Fibroblast of skin of right biceps (primary cell): ENCODE data around the gene FAM171A2.
"Not testable (repeated sequence)": the region's sequence is repeated elsewhere in the genome, so short reads cannot be mapped to it uniquely, and the experiment has no call there.

ENCODE experiments used
- DNase-seq: peaks from one replicate; pipeline ENCODE4 v3.0.0-alpha.2; 2013

FAM171A2 gene

DNA sequence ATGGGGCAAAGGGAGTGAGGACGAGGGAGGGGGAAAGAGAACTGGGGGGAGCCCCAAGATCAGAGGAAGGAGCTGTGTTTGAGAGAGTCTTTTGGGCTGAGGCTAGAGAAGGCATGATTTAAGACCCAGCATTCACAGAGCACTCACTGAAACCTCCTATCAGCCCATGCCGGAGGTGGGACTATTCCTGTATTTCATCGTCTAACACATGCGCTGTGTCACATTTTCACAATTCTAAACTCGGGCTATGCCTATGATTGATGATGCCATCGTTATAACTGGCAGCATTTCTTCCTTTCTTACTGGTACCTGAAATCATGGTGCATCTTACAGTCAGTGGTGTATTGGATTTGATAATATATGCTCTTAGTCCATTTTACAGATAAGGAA lies 3.5 kb downstream of the FAM171A2 start:
- no peak for DNase-seq

DNA sequence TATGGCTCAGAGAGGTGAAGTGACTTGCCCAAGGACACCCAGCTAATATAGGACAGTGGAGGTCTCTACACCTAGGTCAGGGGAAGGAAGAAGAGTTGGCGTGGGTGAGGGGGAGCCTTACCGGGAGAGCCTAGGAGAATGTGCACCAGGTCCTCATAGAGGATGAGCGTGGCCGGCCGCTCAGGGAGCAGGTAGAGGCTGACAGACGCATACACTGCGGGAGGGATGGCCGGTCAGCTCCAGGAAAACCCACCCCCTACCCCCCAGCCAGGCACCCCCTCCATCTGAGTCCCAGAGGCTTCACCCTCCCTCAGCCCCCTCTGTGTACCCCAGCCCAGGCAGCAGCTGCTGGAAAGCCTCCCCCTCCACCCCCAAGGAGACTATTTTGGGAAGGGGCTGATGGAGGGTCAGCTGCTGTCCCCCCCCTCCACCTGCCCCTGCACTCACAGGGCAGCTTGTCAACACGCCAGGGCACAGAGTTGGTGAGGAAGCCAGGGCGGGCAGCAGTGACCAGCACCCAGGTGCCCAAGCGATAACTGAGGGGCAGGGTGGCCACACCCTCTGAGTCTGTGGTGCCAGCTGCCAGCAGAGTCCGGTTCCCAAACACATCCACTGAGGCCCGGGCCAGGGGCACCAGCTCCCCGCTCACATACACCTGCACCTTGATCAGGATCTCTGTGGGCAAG lies 4.1 kb downstream of the FAM171A2 start:
- DNase-seq = no peak

DNA sequence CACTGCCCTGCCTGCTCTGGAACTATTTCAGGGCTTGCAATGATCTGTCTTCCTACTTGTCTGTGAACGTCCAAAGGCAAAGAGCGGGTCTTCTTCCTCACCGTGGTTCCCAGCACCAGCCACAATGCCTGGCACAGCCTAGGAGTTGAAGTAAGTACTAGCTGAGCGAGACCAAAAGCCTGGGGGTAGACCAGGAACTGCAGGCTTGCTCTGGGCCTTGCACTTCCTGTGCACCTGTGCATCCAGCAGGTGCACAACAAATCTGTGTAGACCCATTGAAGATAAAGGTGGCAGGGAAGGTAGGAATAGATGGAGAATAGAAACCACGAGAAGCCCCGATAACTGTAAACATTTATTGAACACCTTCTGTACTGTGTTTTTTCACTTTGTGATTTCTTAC lies 4.6 kb downstream of the FAM171A2 start:
- DNase-seq = no peak

DNA sequence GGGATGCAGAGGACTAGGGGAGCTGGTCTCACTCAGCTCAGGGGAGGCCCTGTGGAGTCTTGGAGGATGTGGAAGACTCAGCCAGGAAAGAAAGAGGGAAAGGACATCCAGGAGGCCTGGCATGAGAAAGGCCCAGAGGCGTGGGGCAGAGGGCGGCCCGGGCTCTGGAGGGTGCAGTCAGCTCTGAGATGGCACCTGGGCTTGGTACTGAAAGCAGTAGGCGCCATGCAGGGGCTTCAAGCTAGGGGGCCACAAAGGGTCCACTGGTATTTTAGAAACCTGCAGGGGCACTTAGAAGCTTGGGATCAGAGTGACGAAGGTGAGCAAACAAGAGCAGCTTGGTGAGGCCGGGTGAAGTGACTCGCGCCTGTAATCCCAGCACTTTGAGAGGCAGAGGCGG lies 5.6 kb downstream of the FAM171A2 start:
- DNase-seq = no peak

DNA sequence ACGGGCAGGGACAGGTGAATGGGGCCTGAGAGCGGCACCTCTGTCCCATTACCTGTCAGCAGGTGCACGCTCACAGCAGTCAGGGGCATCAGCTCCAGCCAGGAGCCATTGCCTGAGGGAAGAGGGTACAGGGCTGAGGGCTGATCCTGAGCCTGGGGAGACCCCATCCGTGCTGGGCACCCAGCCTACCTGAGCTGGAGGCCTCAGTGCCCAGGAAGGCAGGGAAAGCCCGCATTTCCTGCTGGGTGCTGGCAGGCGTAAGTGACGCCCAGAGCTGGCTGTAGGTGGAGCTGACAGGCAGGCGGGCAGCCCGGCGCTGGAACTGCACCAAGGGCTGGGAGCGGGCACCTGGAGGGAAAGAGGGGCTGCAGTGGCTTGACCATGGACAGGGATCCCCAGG lies 7.4 kb downstream of the FAM171A2 start:
- DNase-seq = no peak

DNA sequence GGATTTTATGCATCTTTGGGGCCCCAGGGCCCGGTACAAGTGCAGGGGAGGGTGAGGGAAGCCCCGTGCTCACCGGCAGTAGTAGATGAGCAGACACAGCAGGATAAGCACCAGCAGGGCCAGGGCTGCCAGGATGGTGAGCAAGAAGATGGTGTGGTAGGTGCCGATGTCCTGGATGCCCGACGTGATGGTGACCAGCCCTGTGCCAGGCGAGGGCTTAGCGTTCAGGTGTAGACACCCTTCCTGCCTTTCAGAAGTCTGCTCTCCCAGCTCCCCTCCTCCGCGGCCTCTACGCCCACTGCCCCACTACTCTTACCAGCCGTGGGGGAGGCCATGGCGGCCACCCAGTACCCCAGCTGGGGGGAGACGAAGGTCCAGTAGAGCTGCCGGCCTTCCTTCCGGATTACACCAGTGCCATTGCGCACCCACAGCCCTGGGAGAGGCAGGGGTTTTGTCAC lies 8.0 kb downstream of the FAM171A2 start:
- no peak for DNase-seq

DNA sequence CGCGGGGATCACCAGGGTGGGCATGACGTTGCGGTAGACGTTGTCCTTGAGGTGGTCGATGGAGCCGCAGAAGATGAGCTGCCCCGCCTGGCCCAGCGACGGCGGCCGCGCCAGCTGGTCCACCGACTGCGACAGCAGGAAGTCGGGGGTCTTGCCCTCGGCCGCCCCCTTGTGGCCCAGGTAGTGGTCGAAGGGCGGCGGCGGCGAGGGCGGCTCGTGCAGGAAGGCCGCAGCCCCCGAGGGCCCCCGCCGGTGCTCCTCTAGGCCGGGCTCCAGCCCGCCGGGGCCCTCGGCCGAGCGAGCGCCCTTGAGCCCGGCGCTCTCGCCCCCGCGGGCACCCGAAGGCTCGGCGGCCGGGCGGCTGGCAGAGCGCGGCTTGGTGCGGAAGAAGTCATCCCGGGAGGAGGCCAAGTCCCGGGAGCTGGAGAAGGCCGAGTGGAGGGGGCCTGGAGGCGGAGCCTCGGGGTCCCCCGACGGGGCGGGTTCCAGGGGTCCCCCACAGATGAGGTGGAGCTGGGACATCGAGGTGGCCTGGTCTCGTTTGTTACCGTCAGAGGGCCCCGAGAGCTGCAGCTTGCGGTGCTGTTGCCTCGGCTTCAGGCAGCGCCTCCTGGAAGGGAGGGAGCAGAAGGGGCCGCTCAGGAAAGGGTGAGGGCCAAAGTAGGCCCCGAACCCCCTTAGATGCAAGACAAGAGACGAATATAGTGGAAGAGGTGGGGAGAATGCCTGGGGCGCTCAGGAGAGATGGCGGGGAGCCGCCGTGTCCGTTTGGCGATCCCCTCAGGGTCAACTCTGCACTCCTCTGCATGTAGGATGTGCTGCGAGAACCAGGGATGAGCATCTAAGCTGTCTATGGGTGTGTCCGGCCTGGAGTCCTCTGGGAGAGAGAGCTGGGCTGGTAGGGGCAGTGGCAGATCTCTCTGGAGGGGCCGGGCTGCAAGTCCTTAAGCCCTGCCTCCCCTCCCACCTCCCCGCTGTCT lies 8.8 kb downstream of the FAM171A2 start:
- no peak for DNase-seq

DNA sequence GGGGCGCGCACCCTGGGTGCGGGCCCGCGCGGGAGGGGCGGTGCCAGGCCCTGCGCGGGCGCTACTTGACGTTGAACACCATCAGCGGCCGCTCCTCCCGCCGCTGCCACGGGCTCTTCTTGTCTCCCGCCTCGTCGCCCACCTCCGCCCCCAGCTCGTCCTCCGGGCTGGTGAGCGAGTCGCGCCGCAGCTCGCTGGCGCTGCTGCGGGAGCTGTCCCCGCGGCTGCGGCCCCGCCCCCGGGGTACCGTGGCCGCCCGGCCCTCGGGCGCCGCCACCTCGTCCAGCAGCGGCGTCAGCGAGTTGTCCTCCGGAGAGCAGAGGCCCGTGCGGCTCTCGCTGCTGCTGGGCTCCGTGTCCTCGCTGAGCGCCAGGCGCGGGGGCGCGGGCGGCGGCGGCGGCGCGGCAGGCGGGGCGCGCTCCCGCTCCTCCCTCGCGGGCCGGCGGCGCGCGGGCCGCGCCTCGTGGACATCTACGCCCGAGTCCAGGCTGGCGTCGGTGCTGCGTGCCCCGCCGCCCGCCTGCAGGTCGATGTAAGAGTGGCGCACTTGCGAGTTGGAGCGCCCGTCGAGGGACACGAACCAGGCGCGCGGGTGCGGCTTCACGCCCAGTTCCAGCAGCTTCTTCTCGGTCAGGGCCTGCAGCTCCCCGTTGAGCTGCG lies 9.9 kb downstream of the FAM171A2 start:
- DNase-seq = no peak

DNA sequence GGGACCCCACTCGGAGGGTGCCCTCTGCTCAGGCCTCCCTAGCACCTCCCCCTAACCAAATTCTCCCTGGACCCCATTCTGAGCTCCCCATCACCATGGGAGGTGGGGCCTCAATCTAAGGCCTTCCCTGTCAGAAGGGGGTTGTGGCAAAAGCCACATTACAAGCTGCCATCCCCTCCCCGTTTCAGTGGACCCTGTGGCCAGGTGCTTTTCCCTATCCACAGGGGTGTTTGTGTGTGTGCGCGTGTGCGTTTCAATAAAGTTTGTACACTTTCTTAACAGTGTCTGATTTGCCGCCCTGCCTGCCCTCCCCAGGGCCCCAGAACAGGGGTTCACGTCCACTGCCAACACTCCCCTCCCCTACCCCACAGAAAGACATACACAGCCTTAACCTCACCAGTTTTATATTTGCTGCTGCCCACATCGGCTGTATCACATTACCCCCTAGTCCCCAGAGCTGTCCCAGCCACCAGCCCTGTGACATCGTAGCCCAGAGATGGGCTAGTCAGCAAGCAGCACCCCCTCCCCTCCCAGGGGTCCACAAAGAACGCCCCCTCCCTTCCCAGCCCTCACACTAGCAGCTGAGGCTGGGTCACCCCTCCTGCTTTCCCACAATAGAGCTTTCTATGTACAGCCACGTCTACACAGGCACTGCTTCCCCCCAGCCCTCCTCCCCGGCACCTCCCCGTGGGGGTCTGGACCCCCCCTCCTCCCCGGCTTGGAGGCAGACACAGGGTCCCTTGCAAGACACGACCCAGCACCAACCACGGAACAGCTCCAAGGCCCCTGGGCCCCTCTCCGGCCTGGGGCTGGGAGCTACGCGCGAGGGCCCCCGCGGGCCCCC lies 10.6 kb downstream of the FAM171A2 start:
- DNase-seq = no peak

DNA sequence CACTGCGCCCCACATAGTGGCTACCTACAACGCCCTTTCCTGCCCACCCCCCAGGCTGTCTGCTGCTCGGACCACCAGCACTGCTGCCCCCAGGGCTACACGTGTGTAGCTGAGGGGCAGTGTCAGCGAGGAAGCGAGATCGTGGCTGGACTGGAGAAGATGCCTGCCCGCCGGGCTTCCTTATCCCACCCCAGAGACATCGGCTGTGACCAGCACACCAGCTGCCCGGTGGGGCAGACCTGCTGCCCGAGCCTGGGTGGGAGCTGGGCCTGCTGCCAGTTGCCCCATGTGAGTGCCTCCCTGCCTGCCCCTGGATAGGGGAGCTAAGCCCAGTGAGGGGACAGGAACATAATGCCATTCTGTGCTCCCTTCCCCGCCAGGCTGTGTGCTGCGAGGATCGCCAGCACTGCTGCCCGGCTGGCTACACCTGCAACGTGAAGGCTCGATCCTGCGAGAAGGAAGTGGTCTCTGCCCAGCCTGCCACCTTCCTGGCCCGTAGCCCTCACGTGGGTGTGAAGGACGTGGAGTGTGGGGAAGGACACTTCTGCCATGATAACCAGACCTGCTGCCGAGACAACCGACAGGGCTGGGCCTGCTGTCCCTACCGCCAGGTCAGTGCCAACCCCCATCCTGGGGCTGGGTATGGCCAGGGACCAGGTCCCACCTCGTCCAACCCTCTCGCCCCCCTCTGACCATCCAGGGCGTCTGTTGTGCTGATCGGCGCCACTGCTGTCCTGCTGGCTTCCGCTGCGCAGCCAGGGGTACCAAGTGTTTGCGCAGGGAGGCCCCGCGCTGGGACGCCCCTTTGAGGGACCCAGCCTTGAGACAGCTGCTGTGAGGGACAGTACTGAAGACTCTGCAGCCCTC lies 11.5 kb downstream of the FAM171A2 start:
- no peak for DNase-seq

DNA sequence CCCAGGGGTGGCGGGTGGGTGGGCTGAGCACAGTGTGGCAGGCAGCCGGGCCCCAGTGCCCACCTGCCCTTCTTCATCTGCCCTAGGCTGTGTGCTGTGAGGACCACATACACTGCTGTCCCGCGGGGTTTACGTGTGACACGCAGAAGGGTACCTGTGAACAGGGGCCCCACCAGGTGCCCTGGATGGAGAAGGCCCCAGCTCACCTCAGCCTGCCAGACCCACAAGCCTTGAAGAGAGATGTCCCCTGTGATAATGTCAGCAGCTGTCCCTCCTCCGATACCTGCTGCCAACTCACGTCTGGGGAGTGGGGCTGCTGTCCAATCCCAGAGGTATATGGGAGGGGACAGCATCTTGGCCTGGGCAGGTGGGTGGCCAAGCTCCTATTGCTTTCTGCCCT lies 12.2 kb downstream of the FAM171A2 start:
- DNase-seq = no peak

DNA sequence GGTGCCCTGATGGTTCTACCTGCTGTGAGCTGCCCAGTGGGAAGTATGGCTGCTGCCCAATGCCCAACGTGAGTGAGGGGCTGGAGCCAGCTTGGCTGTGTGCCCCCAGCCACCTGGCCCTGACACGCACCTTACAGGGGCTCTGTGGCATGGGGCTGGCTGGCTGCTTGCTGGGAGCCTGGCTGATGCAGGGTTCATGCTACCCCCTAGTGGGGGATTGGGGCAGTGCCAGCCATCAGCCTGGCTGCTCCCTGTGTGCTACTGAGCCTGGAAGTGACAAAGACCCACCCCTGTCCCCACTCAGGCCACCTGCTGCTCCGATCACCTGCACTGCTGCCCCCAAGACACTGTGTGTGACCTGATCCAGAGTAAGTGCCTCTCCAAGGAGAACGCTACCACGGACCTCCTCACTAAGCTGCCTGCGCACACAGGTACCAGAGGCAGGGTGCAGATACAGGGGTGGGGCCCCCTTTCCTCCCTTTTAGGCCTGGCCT lies 12.9 kb downstream of the FAM171A2 start:
- DNase-seq = peak; percentile 50

DNA sequence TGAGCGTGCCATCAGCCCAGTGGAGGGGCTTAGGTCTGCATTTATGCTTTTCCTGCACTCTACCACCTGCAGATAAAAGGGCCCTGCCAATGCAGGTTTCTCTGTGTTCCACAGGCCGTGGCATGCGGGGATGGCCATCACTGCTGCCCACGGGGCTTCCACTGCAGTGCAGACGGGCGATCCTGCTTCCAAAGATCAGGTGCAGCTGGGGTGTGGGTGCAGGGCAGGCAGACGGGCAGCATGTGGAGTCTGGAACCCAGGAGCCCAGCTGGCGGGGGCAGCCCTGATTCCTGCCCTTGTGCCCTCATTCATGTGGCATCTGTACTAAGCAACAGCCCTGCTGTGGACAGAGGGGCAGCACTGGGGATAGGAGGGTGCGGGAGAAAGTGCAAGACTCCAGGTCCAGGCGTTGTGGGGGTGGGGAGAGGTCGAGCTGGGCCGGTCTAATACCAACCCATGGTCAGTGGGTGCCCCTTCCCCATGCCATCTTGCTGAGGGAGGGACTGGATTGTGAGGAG lies 14.0 kb downstream of the FAM171A2 start:
- DNase-seq = no peak

DNA sequence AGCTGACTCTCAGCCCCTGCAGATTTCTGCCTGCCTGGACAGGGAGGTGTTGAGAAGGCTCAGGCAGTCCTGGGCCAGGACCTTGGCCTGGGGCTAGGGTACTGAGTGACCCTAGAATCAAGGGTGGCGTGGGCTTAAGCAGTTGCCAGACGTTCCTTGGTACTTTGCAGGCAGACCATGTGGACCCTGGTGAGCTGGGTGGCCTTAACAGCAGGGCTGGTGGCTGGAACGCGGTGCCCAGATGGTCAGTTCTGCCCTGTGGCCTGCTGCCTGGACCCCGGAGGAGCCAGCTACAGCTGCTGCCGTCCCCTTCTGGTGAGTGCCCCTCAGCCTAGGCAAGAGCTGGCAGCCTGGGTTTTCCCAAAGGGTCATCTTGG lies 14.7 kb downstream of the FAM171A2 start:
- no peak for DNase-seq

DNA sequence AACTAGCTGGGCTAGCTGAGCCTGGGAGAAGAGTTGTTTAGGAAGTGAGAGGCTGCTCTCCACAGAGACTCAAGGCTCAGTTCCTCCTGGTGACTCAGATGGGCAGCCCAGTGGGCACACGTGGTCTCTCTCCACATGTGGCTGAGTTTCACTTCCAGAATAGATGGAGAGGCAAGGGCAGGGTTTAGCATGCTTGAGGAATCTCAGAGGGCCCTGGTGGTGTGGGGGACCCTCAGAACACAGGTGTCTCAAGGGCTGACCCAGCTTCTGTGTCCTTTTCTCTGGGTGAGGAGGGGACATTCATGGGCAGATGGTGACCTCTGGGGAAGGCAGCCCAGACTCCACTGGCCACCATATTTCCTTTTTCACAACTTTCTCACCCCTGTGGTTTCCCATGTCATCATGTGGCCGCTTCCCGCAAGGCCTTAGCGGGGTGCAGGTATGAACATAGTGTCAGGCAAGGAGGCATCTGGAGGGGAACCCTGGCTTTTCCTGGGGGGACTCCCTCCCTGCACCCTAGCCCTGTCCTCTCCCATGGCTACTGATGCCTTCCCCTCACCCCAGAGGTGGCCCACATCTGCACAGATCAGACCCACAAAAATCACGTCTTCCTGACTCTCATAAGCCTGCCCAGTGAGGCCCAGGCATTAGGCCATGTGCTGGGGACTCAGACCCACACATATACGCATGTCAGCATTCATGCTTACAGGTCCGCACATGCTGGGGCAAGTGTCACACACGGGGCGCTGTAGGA lies 15.2 kb downstream of the FAM171A2 start:
- no peak for DNase-seq

DNA sequence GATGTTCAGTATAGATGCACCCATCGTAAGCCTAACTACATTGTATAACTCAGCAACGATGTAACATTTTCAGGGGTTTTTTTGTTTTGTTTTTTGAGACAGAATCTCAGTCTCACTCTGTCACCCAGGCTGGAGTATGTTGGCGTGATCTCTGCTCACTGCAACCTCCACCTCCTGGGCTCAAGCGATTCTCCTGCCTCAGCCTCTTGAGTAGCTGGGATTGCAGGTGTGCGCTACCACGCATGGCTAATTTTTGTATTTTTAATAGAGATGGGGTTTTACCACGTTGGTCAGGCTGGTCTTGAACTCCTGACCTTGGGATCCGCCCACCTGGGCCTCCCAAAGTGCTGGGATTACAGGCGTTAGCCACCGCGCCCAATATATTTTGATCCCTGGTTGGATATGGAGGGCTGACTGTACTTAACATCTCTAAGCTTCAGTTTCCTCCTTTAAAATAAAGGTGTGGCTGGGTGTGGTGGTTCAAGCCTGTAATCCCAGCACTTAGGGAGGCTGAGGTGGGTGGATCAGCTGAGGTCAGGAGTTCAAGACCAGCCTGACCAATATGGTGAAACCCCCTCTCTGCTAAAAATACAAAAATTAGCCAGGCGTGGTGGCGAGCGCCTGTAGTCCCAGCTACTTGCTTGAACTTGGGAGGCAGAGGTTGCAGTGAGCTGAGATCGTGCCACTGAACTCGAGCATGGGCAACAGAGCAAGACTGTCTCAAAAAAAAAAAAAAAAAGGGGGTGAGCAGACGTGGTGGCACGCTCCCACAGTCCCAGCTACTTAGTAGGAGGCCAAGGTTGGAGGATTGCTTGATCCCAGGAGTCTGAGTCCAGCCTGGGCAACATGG lies 16.2 kb downstream of the FAM171A2 start:
- not testable (repeated sequence) for DNase-seq

DNA sequence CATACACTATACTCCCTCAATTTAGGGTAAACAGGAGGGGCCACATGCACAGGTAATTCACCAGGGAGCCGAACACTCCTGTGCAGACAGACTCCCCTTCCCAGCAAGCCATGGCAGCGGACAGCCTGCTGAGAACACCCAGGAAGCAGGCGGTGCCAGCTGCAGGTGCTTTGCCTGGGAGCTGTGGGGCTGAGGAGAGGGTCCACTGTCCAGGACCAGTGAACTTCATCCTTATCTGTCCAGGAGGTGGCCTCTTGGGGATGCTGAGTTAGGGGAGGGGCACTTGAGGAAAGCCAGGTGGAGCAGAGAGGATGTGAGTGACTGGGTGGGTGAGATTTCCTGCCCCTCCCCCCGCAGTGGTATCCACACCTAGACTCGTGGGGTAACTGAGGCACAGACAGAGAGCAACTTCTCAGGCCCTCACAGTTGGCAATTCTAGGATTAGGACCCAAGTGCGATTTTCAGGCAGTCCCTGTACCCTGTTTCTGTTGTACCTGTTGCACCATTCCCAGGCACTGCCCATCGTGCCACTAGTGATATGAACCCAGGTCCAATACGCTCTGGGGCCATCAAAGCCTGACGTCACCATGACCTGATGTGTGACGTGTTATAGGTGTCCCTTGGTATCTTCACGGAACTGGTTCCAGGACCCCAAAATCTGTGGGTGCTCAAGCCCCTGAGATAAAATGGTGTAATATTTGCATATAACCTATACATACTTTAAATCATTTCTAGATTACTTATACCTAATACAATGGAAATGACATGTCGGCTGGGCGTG lies 17.4 kb downstream of the FAM171A2 start:
- no peak for DNase-seq

DNA sequence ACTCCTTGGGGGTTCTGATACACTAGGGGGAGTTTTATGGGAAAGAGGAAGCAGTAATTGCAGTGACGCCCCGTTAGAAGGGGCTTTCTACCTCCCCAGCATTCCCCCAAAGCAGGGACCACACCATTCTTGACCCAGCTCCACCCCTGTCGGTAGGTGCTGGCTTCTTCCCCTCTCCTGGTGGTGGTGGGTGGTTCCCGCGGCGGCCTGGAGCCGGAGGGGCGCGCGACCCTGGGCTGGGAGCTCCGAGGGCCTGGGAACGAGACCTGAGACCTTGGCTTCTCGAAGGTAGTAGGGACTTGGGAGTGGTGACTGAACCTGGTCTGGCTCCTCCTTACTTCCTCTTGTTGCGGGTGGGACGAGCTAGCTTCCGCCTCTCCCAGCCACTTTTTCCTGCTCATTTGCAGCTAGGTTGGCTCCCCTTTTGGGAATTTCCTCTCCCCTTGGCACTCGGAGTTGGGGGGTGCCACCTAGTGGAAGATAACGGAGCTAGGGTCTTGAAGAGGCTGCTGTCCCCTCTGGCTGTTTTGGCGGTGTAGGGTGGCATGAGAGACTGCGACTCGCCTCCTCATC lies 18.1 kb downstream of the FAM171A2 start:
- DNase-seq = peak; percentile 66
